HG02588 (cell line): ENCODE measurements around the gene NACC1.

Experiments used
- ATAC-seq: cut with Tn5 transposase; IDR thresholded peaks from one replicate; pipeline ENCODE4 v1.9.1; 2021; ENCODE audit warnings: mild to moderate bottlenecking, moderate library complexity; ENCODE audit not compliant: unreplicated experiment

The NACC1 gene

DNA sequence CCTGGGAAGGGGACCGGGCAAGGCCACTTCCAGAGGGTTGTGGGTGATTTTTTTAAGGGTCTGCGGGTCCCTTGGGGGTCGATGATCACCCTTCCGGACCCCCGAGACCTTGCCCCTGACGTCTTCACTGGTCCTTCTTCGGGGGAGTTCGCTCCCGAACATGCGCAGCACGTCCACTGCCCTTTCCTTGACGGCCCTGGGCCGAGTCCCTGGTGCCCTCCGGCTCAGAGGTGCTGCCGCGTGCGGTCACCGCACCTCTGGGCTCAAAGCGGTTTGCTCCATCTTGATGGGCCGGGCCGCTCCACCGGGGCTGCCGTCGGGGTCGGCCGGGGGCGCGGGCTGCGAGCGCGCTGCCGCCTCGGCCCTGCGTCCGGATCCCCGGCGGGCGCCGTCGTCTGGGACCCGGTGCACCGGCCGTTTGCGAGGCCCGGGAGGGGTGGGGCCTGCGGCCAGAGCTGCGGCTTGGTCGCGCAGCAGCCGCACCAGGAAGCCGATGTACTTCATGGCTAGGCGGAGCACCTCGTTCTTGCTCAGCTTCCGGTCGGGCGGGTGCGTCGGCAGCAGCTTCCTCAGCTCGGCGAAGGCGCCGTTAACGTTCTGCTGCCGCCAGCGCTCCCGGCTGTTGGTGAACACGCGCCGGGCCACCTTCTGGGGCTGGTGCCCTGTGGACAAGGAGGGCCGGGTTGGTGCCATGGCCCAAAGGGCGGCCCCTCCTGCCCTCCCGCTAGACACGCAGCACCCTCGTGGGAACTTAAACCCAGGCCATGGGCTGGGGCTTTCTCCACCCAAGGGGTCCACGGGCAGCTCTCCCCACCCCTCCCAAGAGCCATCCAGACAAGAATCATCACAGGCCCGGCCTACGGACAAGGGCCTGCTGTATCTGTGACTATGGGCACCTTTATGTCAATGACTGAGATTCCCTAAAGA, 18.7 kb upstream of the NACC1 start:
- no peak for ATAC-seq

DNA sequence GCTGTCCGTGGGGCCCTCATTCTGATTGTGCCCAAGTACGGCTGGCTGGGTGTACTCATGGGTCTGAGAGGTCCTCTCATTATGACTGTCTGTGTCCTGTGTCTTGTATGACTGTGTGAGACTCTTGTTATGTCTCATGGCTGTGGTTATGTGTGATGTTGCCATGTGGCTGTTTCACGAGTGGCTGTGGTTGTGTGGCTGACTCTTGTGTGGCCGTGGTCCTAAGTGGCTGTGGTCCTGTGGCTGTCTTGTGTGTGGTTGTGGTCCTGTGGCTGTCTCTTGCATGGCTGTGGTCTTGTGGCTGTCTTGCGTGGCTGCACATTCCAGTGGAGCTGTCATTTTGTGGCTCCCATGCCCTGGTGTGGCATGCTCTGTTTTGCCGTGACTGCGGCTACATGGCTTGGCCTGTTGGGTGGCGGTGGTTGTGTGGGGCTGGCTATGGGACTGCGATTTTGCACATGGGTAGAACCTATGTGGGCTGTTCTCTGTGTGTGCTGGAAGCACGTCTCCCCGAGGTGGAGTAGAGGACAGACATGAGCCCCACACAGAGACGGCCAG, 18.0 kb upstream of the NACC1 start:
- no peak for ATAC-seq

DNA sequence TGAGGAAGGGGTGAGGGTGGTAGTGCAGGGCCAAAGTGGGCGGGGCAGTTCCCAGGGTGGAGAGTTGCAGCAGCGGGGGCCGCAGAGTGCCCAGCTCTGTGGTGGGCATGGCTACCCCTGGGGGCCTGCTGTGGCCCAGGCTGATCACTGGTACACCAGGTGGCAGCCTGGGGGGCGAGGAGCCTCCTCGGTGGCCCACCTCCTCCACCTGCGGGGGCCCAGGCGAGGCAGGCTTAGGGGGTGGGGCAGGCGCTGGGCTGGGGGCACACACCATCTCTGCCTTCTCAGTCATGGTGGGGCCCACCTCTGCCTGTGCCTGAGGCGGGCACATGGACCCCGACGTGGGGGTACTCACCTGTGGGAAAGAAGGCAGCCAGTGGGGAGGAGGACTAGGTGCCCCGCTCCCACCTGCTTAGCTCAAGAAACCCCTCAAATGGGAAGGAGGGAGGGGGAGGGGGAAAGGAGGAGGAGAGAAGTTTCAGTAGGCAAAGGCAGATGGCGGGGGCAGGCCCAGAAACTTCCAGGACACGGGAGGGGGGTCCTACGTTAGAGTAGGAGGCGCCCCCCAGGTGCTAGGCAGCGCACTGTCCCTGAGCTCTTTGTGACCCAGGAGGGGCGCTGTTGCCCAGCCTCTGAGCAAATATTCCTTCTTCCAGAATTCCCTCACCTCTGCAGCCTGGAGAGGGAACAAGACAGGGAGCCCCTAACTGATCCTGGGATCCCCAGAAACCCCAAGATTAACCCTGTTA, 17.0 kb upstream of the NACC1 start:
- ATAC-seq: no peak

DNA sequence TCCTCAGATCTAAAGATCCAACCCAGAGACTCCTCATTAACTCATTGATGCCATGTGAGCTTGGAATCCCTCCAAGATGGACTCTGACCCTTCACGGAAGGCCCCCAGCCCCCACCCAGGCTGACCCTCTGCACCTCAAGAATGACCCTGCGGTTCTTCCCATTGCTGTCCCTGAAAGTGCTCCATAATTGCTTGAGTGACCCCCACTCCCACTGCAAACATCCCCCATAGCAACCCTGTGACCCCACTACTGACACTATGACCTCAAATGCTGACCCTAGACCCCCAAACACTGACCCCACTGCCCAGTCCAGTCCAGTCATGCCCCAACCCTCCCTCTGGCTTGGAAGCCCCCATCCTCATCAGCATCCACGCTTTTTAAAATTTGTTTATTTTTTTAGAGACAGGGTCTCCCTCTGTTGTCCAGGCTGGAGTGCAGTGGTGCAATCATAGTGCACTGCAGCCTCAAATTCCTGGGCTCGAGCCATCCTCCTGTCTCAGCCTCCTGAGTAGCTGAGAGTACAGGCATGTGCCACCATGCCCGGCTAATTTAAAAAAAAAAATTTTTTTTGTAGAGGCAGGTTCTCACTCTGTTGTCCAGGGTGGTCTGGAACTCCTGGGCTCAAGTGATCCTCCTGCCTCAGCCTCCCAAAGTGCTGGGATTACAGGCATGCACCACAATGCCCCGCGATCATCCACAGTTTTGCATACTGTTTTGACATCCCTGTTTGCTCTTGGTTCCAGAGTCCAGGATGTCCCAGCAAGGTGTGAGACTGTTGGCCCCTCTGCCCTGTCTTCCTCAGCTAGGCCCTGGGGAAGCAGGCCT, 16.3 kb upstream of the NACC1 start:
- no peak for ATAC-seq

DNA sequence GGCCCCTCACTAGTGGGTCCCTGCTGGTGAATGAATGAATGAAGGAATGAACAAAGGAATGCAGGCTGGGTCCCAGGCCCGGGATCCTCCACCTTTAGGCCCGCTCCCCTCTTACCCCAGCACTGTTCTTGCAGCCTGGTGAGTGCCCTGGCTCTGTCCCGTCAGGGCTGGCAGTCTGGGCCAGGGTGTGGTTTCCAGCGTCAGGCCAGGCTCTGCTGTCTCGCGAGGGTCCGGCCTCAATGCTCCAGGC, 15.7 kb upstream of the NACC1 start:
- ATAC-seq: no peak

DNA sequence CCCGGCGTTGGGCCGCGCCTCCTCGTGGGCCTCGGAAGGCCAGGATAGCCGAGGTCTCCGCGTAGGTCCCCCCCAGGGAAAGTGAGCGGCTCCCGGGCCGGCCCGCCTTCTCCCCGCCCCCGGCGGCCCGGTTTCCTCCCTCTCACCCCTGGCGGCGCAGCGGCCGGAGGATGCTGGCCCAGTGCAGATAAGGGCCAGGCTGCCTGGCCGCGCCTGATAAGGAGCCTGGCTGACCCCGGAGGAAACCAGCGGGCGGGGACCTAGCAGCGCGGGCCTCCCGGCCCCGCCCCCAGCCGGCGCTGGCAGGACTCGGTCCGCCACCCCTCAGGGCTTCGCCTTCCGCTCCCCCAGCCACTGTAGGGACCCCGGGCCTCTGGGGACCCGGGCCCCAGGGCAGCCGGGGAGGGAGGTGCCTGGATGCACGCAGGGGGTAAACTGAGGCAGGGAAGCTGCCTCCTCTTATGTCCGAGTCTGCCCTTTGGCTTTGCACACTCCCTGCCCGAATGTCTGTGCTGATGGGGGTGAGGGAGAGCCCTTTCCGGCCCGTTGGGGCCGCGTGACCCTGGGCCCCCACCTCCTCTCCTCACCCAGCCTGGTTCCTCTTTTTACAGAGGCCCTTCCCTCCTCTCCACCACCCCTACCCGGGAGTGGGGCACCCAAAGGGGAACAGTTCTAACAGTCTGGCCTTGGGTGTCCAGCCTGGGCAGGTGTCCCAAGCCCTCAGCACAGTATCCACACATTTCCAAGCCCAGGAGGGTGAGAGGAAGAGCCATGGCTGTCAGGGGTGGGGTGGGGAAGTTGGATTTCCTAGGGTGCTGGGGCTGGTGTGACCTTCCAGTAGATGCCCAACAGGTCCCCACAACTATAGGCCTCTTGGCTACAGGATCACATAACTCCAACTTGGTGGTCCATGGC, 15.1 kb upstream of the NACC1 start, which contains the start of gene LYL1:
Gene LYL1 (minus strand): TSS at position 193 of the 915 bp plus-strand sequence. CDS start 1,687 bp downstream, outside the sequence.
- peak; percentile 30 for ATAC-seq

DNA sequence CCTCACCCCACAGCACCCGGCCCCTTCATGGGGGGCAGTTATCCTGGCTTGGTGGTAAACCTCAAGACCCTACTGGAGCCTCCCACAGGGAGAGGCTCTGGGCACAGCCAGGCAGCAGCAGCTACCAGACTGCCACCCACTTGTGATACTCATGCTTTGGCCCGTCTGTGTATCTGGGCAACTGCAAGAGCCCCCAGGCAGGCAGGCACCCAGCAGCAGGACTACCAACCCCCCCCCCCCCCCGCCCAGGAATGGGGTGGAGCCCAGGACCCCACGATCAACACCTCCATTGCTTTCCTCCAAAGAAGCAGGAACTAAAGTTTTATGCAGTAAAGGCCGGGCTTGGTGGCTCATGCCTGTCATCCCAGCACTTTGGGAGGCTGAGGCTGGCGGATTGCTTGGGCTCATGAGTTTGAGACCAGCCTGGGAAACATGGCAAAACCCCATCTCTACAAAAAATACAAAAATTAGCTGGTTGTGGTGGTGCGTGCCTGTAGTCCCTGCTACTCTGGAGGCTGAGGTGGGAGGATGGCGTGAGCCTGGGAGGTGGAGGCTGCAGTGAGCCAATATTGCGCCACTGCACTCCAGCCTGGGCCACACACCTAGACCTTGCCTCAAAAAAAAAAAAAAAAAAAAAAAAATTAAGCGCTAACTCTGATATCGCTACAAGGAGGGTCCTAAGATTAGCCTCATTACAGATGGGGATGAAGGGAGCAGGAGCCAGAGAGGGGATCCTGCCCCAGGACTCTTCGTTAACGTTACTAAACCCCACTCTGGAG, 14.3 kb upstream of the NACC1 start:
- no peak for ATAC-seq

DNA sequence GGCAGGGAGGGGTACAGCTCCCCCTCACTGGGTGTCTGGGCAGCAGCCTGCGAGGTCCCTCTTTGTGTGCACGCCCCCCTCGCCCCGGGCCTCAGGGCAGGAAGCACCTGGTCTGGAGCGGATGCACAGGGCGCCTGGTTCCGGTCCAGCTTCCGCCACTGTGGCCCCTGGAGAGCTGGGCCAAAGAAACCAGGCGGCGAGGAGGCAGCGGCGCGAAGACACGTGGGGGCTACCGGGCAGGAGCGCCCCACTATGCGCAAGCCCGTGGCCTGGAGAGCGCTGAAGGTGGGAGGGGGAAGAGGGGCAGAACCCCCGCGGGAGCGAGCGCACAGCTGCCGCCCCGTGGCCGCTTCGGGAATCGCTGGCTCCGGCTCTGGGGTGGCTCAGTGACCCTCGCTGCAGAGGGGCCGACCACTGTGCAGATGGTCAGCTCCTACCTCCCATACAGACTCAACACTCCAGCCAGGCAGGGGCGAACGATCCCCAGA, 13.7 kb upstream of the NACC1 start:
- ATAC-seq: no peak

DNA sequence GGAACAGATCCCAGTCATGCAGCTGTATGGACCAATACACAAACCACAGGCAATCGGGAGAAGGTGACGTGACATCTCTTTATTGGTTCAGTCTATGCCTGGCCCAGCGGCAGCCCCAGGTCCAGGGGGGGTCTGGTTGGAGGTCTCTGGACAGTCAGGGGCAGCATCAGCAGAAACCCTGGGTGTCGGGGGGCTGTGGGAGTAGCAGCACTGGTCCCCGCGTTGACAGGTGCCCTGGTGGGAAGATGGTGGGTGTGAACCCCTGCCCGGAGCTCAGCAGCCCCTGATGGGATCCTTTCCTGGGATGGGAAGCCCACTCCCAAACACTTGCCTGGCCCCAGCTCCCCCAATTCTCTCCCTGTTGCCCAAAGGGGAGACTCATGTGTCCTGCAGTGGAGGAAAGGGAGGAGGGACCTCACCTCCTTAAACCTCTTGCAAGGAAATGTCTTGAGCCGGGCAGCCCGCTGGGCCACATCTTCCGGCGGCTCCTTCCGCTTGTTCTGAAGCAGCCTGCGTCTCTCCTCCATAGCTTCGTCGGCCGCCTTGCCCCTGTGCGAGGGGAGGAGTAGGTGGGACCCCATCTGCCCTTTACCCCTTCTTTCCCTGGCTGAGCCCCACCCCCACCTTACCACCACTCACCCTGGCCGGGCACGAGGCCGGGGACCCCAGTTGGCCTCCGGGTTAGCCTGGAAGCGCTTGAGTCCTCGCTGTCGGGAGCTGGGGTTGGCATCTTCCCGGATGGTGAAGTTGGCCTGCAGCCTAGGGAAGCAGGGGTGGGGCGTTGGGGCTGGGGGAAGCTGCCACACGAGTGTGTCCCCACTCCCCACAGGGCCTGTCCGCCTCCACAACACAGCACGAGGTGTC, 13.0 kb upstream of the NACC1 start:
- ATAC-seq: no peak

DNA sequence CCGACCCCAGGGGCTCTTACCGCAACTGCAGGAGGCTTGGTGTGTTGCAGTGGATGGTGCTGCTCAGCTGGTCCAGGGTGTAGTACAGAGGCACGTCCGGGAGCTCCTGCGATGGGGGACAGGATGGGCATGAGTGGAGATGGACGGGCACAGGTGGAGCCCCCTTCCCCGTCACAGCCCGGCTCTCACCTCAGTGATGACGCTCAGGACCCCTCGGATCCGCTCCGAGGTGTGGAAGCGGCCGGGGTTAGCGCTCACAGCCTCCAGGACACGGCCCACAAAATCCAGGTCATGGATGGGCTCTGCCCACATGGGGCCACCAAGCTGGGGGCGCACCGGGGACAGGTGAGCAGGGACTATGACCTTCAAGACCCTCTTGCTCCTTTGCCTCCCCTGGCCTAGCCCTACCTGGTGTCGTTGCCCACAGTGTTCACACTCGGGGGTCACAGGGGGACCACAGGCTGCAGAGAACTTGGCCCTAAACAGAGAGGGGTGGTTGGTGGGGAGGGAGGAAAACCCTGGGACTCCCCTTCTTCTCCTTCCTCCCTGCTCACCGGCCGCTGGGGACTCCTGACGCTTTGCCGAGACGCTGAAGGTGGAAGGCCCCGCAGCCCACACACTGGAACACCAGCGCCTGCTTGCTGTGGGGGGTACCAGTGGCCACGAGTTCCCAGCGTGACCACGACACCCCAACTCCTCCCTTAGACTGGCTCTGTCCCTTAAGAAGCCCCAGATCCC, 8.5 kb upstream of the NACC1 start:
- ATAC-seq: no peak

DNA sequence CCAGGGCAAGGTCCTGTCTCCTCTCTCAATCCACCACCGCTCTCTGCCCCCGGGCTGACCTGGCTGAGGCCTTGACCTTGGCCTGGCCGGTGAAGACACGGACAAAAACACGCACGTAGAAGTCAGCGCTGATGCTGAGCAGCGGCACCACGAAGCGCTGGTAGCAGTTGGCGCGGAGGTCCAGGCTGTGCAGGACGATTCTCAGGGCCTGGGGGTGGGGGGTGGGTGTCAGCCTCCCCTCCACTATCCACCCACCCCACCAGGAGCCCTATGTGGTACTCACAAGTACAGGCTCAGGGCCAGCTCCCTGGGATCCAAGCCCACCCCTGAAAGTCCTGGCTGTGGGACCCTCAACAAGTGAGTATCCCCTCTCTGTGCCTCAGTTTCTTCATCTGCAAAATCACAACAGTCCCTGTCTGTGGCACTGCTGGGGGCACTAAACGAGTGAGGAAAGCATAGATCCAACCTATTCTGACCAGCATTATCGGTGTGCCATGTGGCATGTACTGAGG, 7.9 kb upstream of the NACC1 start:
- ATAC-seq: no peak

DNA sequence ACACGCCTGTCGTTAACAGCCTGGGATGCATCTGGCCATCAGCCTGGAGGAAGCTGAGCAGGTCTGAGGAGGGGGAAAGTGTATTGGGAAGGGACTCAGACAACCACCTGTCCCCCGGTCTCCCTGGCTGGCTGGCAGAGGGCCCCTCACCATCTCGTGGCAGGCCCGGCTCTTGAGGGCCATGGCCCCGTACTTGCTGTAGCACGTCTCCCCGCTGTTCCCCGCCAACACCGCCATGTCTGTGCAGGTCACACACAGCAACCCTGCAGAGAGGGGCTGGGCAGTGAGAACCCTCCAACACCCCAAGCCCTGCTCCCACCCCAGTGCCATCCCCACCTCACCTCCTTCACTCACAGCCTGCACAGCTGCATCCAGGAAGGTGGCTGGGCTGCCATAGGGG, 5.5 kb upstream of the NACC1 start:
- ATAC-seq: no peak

DNA sequence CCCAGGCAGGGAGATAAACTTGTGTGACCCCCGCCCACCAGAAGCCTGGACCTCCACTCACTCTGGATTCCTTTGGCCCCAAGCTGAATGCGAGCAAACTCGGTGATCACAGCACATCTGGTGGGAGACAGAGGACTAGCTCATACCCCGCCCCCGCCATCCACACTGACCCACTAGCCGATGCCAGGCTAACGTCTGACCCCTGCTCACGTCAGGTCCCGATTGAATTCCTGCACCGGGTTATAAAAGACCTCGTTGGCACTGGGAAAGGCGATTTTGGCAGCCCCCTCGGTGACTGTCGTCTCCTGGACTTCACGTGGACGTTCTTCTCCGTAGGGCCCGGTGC, 2.2 kb upstream of the NACC1 start:
- no peak for ATAC-seq

DNA sequence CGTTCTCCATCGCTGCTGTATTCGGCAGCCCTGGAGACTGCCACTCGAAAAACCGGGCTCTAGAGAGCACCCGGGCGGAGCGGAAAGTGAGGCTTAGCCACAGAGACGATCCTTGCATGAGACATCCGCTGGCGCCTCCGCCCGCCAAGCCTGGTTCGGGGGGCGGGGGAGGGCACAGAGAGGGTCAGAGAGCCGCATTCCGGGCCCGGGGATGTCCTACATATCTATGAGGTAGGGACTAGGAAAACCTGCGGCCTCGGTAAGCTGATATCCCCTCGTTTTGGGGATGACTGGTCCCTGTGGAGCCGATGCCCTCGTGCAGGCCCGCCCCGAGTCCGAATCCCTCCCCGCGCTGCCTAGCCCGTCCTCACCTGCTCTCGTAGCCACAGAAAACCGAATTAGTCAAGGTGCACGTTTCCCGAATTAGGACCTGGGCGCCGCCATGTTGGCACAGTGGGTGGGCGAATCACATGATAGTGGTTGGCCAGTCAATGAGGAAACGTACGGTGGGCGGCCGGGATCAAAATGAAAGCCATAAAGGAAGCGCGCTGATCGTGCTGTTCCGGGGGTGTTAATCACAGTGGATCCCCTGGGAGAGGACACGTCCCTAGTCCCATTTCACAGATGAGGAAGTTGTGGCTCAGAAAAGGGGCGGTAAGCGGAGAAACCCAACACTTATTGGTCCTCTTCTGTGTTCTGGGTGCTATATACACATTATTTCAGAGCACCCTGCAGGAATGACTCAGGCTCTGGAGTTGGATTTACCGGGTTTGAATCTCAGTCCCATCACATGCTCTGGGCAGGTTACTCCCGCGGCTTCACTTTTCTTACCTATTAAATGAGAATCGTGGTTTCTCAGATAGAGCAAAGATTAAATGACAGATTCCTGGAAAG, 1.5 kb upstream of the NACC1 start, which contains the start of gene TRMT1:
Gene TRMT1 (minus strand): TSS at position 459 of the 894 bp plus-strand sequence. CDS start 341 bp downstream, at position 118.
- ATAC-seq: peak; percentile 44

DNA sequence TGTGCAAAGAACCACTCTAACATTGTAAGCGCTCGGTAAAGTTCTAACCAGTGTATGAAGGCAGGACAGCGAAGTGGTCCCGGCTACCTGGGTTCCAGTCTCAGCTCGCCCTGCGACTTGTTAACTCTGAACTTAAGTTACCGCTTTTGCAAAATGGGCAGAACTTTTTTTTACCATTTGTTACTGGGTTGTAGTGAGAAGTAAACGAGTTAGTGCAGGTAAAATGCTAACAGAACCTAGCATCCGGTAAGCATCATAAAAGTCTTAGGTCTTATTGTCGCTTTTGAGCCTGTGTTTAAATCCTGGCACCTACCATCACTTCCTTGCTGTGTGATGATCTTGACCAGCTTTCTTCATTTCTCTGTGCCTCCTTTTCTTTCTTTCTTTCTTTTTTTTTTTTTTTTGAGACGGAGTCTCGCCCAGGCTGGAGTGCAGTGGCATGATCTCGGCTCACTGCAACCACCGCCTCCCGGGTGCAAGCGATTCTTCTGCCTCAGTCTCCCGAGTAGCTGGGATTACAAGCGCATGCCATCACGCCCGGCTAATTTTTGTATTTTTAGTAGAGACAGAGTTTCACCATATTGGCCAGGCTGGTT, 790 bp upstream of the NACC1 start:
- ATAC-seq: no peak
